Activated CD4-positive, alpha-beta T cell treated with anti-CD3 and anti-CD28 coated beads, Interleukin-2, Interleukin-6, amounts not matched to agents 100 ng/mL and 50 ng/mL, durations not matched to agents 16 hours and 8 hours (primary cell): Measurements from ENCODE around the gene NNT.
"Not testable (repeated sequence)": the region's sequence is repeated elsewhere in the genome, so short reads cannot be mapped to it uniquely, and the experiment has no call there.

Experiments used
- DNase-seq: peaks from one replicate; pipeline ENCODE4 v3.0.0-alpha.2; 2020

The NNT gene

GRCh38 chr5:43676083-43676840, 73.3 kb downstream of the NNT start:
- DNase-seq, result peak; percentile 19

GRCh38 chr5:43677253-43677652, 74.3 kb downstream of the NNT start:
- no peak for DNase-seq

GRCh38 chr5:43679214-43679613, 76.2 kb downstream of the NNT start:
- no peak for DNase-seq

DNA sequence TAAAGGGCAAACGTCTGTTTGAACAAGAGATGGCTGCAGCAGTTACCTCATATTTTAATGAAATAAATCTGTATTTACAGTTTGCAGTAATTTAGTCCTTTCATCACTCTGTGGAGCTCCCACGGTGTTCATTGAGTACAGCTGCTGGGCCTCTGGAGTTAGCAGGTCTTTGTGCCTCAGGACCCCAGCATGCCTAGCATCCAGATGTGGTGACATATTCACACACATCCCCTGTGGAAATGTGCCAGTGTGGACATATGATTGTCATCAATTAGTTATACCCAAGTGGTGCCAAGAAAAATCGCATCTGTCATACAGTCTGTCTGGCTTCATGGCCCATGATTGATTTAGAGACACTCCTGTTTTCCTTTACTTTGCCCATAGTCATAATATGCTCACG, 77.3 kb downstream of the NNT start:
- DNase-seq, result no peak

DNA sequence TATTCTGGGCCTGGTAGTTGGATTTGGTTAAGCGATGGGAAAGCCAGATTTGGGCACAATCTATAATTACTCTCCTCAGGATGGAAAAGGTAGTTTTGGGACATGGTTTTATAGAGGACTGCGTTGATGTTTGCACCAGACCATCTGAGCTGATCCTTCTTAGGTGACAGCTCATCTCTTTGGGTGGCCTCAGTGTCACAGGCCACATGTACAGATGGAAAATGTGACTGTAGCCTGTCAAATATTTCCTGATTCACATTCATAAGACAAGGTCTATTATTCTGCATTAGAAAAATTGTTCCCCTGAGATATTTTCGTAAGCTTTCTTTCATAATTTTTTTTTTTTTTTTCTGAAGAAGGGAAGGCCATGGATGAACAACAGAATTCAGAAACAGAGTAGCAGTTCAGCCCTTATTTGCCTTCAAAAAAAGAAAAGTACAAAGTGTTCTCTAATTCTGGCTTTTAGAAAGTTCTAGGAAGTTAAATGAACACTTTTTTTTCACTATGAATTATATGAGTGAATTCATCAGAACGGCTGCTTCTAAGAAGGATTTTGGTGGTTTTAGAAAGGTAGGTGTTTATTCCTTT, 81.0 kb downstream of the NNT start:
- no peak for DNase-seq

- no peak for DNase-seq
Measured at GRCh38 chr5:43685252-43685950, 82.4 kb downstream of the NNT start.

- no peak for DNase-seq
Measured at GRCh38 chr5:43687275-43687674, 84.3 kb downstream of the NNT start.

GRCh38 chr5:43691275-43691674, 88.3 kb downstream of the NNT start:
- no peak for DNase-seq

GRCh38 chr5:43691893-43692292, 88.9 kb downstream of the NNT start:
- no peak for DNase-seq

DNA sequence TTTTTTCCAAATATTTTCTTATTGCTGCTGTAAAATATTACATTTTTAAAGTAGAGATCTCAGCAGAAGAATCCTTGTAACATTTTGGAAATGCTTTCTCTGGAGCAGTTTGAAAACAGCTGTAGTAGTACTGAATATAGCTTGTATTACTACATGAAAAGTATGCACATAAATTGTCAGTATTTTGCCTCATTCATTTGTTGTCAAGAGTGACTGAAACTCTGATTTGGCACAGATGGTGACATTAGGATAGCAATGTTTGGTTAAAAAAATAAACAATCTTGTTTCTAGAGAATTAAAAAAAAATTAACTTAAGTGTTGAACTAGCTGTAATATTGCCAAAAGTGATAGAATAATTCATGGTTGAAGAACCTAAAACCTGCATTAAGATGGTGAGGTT, 90.4 kb downstream of the NNT start:
- DNase-seq, result no peak

DNA sequence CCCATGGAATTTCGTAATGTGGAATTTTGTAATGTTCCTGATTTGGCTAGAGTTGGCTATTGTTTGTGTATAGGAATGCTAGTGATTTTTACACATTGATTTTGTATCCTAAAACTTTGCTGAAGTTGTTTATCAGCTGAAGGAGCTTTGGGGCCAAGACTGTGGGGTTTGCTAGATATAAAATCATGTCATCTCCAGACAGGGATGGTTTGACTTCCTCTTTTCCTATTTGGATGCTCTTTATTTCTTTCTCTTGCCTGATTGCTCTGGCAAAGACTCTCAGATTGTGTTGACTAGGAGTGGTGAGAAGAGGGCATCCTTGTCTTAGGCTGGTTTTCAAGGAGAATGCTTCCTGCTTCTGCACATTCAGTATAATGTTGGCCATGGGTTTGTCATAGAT, 91.0 kb downstream of the NNT start:
- no peak for DNase-seq

GRCh38 chr5:43696444-43696843, 93.5 kb downstream of the NNT start:
- DNase-seq, result not testable (repeated sequence)

DNA sequence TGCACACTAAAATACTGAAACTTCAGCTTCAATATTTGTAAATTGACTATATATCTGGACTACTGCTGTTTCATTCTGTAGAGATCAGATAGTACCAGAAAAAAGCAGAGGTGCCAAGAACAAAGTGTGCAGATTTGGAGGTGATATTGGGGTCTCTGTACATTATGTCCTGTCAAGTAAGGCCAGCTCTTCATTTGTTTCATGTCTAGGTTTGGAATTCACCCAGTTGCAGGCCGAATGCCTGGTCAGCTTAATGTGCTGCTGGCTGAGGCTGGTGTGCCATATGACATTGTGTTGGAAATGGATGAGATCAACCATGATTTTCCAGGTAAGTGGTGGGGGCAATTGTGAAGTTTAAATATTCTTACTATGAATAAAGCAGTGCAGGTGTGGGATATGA, 96.9 kb downstream of the NNT start:
- no peak for DNase-seq

DNA sequence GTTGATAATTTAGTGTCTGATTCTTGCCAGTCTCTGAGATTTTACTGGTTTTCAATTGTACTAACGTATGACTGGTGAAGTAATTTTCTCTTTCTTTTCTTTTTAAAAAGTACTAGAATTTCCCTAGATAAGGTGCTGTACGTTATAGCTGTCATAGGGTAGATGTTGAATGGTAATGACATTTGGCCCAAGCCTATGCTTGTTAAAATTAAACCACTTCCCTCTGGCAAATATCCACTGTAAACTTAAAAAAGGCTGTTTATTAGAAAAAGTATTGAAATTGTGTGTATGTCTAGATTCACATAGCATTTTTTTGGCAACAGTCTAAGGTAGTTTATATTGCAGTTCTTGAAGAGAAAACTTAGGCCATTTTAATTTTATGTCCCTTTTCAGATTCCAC, 97.6 kb downstream of the NNT start:
- DNase-seq, result no peak

GRCh38 chr5:43701227-43701626, 98.2 kb downstream of the NNT start:
- no peak for DNase-seq

DNA sequence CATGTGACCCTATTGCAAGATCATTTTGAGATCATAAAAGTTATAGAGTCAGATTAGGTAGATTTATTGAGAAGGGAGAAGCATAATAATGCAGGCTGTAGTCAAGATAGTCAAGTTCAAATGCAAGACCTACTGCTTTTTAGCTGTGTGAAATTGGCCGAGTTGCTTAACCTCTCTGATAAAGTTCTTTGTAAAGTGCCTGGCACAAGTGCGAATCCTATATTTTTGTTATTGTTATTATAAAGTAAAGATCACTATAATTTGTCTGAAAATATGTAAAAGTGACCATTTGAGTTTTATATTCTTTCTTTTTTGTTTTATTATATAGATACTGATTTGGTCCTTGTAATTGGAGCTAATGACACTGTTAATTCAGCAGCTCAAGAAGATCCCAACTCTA, 99.3 kb downstream of the NNT start:
- DNase-seq, result no peak

GRCh38 chr5:43702815-43703214, 99.8 kb downstream of the NNT start:
- no peak for DNase-seq

- no peak for DNase-seq
Measured at GRCh38 chr5:43704243-43704642, 101.3 kb downstream of the NNT start.

DNA sequence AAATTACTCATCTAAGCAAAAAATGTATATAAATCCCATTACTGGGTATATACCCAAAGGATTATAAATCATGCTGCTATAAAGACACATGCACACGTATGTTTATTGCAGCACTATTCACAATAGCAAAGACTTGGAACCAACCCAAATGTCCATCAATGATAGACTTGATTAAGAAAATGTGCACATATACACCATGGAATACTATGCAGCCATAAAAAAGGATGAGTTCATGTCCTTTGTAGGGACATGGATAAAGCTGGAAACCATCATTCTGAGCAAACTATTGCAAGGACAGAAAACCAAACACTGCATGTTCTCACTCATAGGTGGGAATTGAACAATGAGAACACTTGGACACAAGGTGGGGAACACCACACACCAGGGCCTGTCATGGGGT, 103.6 kb downstream of the NNT start:
- DNase-seq, result not testable (repeated sequence)

DNA sequence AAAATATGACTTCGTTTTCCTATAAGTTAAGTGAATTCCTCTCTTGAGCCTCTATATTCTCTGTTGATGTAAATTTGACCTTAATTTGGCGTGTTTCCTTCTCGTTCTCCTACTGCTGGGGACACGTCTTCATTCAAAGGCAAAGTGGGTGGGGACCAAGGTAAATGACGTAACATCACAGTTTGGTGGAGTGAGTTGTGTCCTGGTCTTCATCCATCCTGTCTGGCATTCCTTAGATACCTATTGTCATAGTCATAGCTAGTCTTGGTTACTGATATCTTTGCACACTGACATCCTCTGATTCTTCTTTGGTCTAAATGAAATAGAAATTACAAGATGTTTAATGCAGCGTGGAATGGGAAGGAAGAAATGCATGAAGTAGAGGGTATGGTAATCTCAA, 108.5 kb downstream of the NNT start:
- no peak for DNase-seq

- DNase-seq, result no peak
Measured at GRCh38 chr5:43712081-43712480, 109.1 kb downstream of the NNT start.

DNA sequence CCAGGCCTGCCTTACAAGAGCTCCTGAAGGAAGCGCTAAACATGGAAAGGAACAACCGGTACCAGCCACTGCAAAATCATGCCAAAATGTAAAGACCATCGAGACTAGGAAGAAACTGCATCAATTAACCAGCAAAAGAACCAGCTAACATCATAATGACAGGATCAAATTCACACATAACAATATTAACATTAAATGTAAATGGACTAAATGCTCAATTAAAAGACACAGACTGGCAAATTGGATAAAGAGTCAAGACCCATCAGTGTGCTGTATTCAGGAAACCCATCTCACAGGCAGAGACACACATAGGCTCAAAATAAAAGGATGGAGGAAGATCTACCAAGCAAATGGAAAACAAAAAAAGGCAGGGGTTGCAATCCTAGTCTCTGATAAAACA, 116.8 kb downstream of the NNT start:
- DNase-seq, result not testable (repeated sequence)

GRCh38 chr5:43728581-43728980, 125.6 kb downstream of the NNT start:
- DNase-seq, result no peak

DNA sequence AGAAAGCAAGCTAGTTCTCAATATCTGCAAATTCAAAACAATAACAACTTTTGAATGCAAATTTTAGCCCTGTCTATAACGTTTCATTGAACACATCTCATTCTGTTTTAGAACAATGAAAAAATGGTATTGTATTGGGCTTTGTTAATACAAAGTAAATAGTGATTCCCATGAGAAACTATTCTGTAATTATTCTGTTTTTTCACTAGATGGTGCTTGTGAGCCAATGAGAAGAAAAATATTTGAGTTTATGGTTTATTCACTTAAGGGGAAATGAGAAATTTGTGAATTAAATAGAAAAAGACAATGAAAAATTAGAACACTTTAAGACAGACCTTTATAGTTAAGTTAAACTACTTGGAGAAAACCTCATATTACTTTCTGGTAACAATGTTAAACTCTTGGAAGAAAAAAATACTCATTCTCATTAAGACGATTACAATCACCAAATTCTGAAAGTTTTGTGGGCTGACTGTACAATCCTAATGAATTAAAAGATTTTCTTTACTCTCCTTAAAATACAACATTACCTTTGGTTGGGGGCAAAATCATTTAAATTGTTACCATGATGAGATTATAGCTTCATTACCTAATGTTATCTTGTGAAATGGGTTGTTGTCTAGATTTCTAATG, 127.0 kb downstream of the NNT start:
- peak; percentile 6 for DNase-seq
